IMR-90 (cell line): ENCODE results near the gene NFIA. TPM values are rescaled to one million over a fixed set of nuclear protein-coding genes. Genes with fewer than 3 reads are reported as not detected.

Experiments
- ATAC-seq: fragments of 200-7000 bp; cut with Tn5 transposase; 2 replicates; pipeline ENCODE4 v1.9.1; 2020; ENCODE audit warnings: low read depth, mild to moderate bottlenecking, moderate library complexity
- BruUV-seq: library from RNA; stranded (reverse); fragments of 400-500 nt; replicated peaks from 2 replicates; lab custom pipeline; 2021; lab: Mats Ljungman, UMichigan
- CTCF ChIA-PET: fragments of 300-600 bp; formaldehyde crosslinking; extraction: SDS; loops from one replicate; lab custom pipeline; 2021; ENCODE audit warnings: antibody characterized with exemption; lab: Yijun Ruan, JAX
- POLR2A ChIA-PET: fragments of 300-600 bp; sonication (Branson Sonifier 250); formaldehyde crosslinking; loops from one replicate; lab custom pipeline; 2022; ENCODE audit warnings: antibody characterized with exemption; ENCODE audit not compliant: unreplicated experiment; lab: Charles Lee
- DNase-seq: peaks from one replicate; pipeline ENCODE4 v3.0.0; 2013
- H2AFZ ChIP-seq: replicated peaks from 2 replicates; pipeline ENCODE3; 2013; ENCODE audit warnings: low read length, mild to moderate bottlenecking; ENCODE audit not compliant: poor library complexity
- H2AK5ac ChIP-seq: 2 replicates; pipeline ENCODE4 v1.6.1; 2013; ENCODE audit warnings: low read depth, low read length, inconsistent platforms
- H2AK9ac ChIP-seq: replicated peaks from 2 replicates; pipeline ENCODE3; 2013; ENCODE audit warnings: mild to moderate bottlenecking, low read depth, low read length, moderate library complexity; ENCODE audit not compliant: poor library complexity
- H2BK120ac ChIP-seq: 2 replicates; pipeline ENCODE4 v1.6.1; 2013; ENCODE audit warnings: low read depth, low read length, inconsistent platforms
- H2BK15ac ChIP-seq: 3 replicates; pipeline ENCODE4 v1.6.1; 2013; ENCODE audit warnings: low read depth, low read length, inconsistent platforms
- H2BK20ac ChIP-seq: 2 replicates; pipeline ENCODE4 v1.6.1; 2013; ENCODE audit warnings: low read depth, mild to moderate bottlenecking, inconsistent platforms, low read length, moderate library complexity
- H2BK5ac ChIP-seq: 2 replicates; pipeline ENCODE4 v1.6.1; 2013; ENCODE audit warnings: mild to moderate bottlenecking, low read depth, low read length, inconsistent platforms; ENCODE audit not compliant: poor library complexity, severe bottlenecking
- H3K14ac ChIP-seq: replicated peaks from 2 replicates; pipeline ENCODE4 v1.6.1; 2013; ENCODE audit warnings: low read depth, low read length, inconsistent platforms
- H3K18ac ChIP-seq: 2 replicates; pipeline ENCODE4 v1.6.1; 2013; ENCODE audit warnings: low read depth, low read length, control low read depth
- H3K23ac ChIP-seq: 2 replicates; pipeline ENCODE4 v1.6.1; 2013; ENCODE audit warnings: low read depth, low read length, inconsistent platforms
- H3K27ac ChIP-seq: 2 replicates; pipeline ENCODE4 v1.5.1; 2013; ENCODE audit warnings: mild to moderate bottlenecking, control low read depth, low read length; ENCODE audit not compliant: insufficient read depth
- H3K27me3 ChIP-seq: 2 replicates; pipeline ENCODE4 v1.6.1; 2013; ENCODE audit warnings: low read length; ENCODE audit not compliant: control insufficient read depth, insufficient read depth
- H3K36me3 ChIP-seq: 2 replicates; pipeline ENCODE4 v1.6.1; 2013; ENCODE audit warnings: low read length, mixed read lengths; ENCODE audit not compliant: control insufficient read depth, insufficient read depth
- H3K4ac ChIP-seq: 2 replicates; pipeline ENCODE4 v1.6.1; 2013; ENCODE audit warnings: low read depth, low read length, inconsistent platforms
- H3K4me1 ChIP-seq: 2 replicates; pipeline ENCODE4 v1.6.1; 2013; ENCODE audit warnings: low read length, mixed read lengths; ENCODE audit not compliant: control insufficient read depth, insufficient read depth
- H3K4me2 ChIP-seq: 2 replicates; pipeline ENCODE4 v1.6.1; 2013; ENCODE audit warnings: low read depth, mild to moderate bottlenecking, control low read depth, low read length, moderate library complexity
- H3K4me3 ChIP-seq: 2 replicates; pipeline ENCODE4 v1.5.1; 2013; ENCODE audit warnings: low read depth, mild to moderate bottlenecking, control low read depth, low read length, moderate library complexity; ENCODE audit not compliant: insufficient read depth
- H3K56ac ChIP-seq: 2 replicates; pipeline ENCODE4 v1.6.1; 2013; ENCODE audit warnings: low read length, inconsistent platforms; ENCODE audit not compliant: insufficient read depth; ENCODE audit errors: extremely low read depth
- H3K79me1 ChIP-seq, 2 experiments: 2 replicates each; pipeline ENCODE4 v1.6.1; 2013; ENCODE audit warnings: low read length in 2 of 2, inconsistent platforms in 1 of 2, low read depth in 1 of 2
- H3K9ac ChIP-seq: 2 replicates; pipeline ENCODE4 v1.6.1; 2013; ENCODE audit warnings: low read depth, low read length, control low read depth
- H3K9me1 ChIP-seq: 2 replicates; pipeline ENCODE4 v1.6.1; 2013; ENCODE audit warnings: low read length, inconsistent platforms; ENCODE audit not compliant: insufficient read depth
- H3K9me3 ChIP-seq: 2 replicates; pipeline ENCODE4 v1.6.1; 2013; ENCODE audit warnings: low read length; ENCODE audit not compliant: control insufficient read depth, insufficient read depth
- H4K20me1 ChIP-seq: 2 replicates; pipeline ENCODE4 v1.6.1; 2013; ENCODE audit warnings: low read length, inconsistent platforms; ENCODE audit not compliant: insufficient read depth
- H4K5ac ChIP-seq: 2 replicates; pipeline ENCODE4 v1.6.1; 2013; ENCODE audit warnings: mild to moderate bottlenecking, low read depth, low read length, control low read depth
- H4K8ac ChIP-seq, 2 experiments: 2 replicates each; pipeline ENCODE4 v1.6.1; 2013; ENCODE audit warnings: low read depth in 2 of 2, low read length in 2 of 2, control low read depth in 1 of 2, inconsistent platforms in 1 of 2
- H4K91ac ChIP-seq: 2 replicates; pipeline ENCODE4 v1.6.1; 2013; ENCODE audit warnings: low read depth, low read length, inconsistent platforms; ENCODE audit not compliant: insufficient read depth
- CEBPB ChIP-seq: IDR thresholded peaks from 2 replicates; pipeline ENCODE4 v1.6.1; 2012; ENCODE audit warnings: low read depth, low read length, improper control_type of control experiment
- CHD1 ChIP-seq: IDR thresholded peaks from 2 replicates; pipeline ENCODE4 v1.6.1; 2012; ENCODE audit warnings: low read depth, low read length, improper control_type of control experiment
- FOS ChIP-seq: fragments of 150-350 bp; IDR thresholded peaks from 2 replicates; pipeline ENCODE4 v1.6.1; 2016; ENCODE audit warnings: low read depth, low read length
- MAFK ChIP-seq: IDR thresholded peaks from 2 replicates; pipeline ENCODE4 v1.6.1; 2012; ENCODE audit warnings: low read depth, low read length, improper control_type of control experiment
- MAZ ChIP-seq: IDR thresholded peaks from 2 replicates; pipeline ENCODE4 v1.6.1; 2012; ENCODE audit warnings: low read depth, mild to moderate bottlenecking, low read length, improper control_type of control experiment, moderate library complexity, borderline replicate concordance
- MXI1 ChIP-seq: IDR thresholded peaks from 2 replicates; pipeline ENCODE4 v1.6.1; 2012; ENCODE audit warnings: low read depth, mild to moderate bottlenecking, low read length, moderate library complexity, borderline replicate concordance
- NFE2L2 ChIP-seq: fragments of 150-350 bp; IDR thresholded peaks from 2 replicates; pipeline ENCODE4 v1.6.1; 2016; ENCODE audit warnings: low read depth, mild to moderate bottlenecking, low read length
- POLR2A ChIP-seq: IDR thresholded peaks from 2 replicates; pipeline ENCODE4 v1.6.1; 2012; ENCODE audit warnings: mild to moderate bottlenecking, low read depth, low read length
- RAD21 ChIP-seq: IDR thresholded peaks from 2 replicates; pipeline ENCODE4 v1.6.1; 2012; ENCODE audit warnings: low read length, improper control_type of control experiment
- RFX5 ChIP-seq: IDR thresholded peaks from 2 replicates; pipeline ENCODE4 v1.8.0; 2012; ENCODE audit warnings: low read depth, mild to moderate bottlenecking, low read length, moderate library complexity
- USF2 ChIP-seq: fragments of 150-350 bp; IDR thresholded peaks from 2 replicates; pipeline ENCODE4 v1.6.1; 2017; ENCODE audit warnings: mild to moderate bottlenecking, antibody characterized with exemption, low read length, low read depth
- WGBS, 2 experiments: methylation state at CpG; one replicate each; pipeline versions ENCODE4 v1.1.5 to v1.1.7; 2013; ENCODE audit warnings: missing lambda C conversion rate in 2 of 2; ENCODE audit not compliant: insufficient read length in 1 of 2; ENCODE audit errors: extremely low coverage in 2 of 2; 5-methylcytosine and 5-hydroxymethylcytosine counted together
- dilution Hi-C: fragments of 300-500 bp; cut with HindIII; formaldehyde crosslinking; loops from one replicate; pipeline ENCODE4 v1.14.3; 2018; ENCODE audit warnings: low sequenced_read_pairs; ENCODE audit not compliant: unreplicated experiment
- in situ Hi-C: fragments of 300-500 bp; cut with MboI; formaldehyde crosslinking; loops from 3 replicates; pipeline ENCODE4 v1.14.3; 2019; ENCODE audit warnings: low sequenced_read_pairs, inconsistent platforms, mixed read lengths
- intact Hi-C: fragments of 100-400 bp; cut with micrococcal nuclease; formaldehyde crosslinking; loops from 2 replicates; pipeline ENCODE4 v1.10.0; 2022
- polyA plus RNA-seq, 3 experiments: library from polyadenylated mRNA; depleted of rRNA; stranded (reverse); fragments of >200 nt; gene quantifications; 2 replicates each; pipeline ENCODE4 v1.2.3, GENCODE V29; 2012; ENCODE audit warnings: low replicate concordance in 1 of 3
- total RNA-seq: library from RNA; depleted of rRNA; stranded (reverse); fragments of >200 nt; gene quantifications from 2 replicates; pipeline ENCODE4 v1.2.3, GENCODE V29; 2012

The NFIA gene
- total and polyA plus RNA-seq, 2 of the 4 experiments (the other 2 are of a cell fraction) = 1.6 to 2.2 TPM

GRCh38 chr1:61352845-61353435, 270.6 kb downstream of the NFIA start:
- Histone ChIP-seq H3K56ac (no peak overlapping the region), H3K4me1 (no peaks in the 10 kb centered on the region), H3K14ac (no peak overlapping the region), H3K23ac (no peak overlapping the region), H2AFZ (no peak overlapping the region), H3K36me3 (no peaks in the 10 kb centered on the region), H2AK9ac (no peak overlapping the region), H3K18ac (no peak overlapping the region), H2BK120ac (no peak overlapping the region), H3K27ac (no peak overlapping the region), H3K4ac (no peak overlapping the region), H2BK20ac (no peak overlapping the region), H4K20me1 (no peaks in the 10 kb centered on the region), H3K9ac (no peak overlapping the region), H4K5ac (no peak overlapping the region), H3K9me1 (no peaks in the 10 kb centered on the region), H4K91ac (no peak overlapping the region), H4K8ac (no peak overlapping the region), H2BK5ac (no peak overlapping the region), H3K79me1 (no peaks in the 10 kb centered on the region), H3K9me3 (no peaks in the 10 kb centered on the region), H3K4me3 (no peak overlapping the region), H3K27me3 (no peaks in the 10 kb centered on the region), H3K4me2 (no peak overlapping the region), H2BK15ac (no peak overlapping the region), H2AK5ac (no peak overlapping the region)
- no peak for DNase-seq
- intact Hi-C loops (no loop called here), in situ Hi-C loops (no loop called here), dilution Hi-C loops (no loop called here)
- CTCF ChIA-PET = interaction anchor here (1.1 kb wide), 1 partner anchor 15 kb away, joined by 3 read pairs; no protein-coding TSS in a partner anchor
- TF ChIP-seq NFE2L2 (no peak), MAZ (no peak), MAFK (no peak), CEBPB (no peak), RFX5 (no peak), FOS (no peak), USF2 (no peak), CHD1 (no peak), POLR2A (no peak), MXI1 (no peak), RAD21 (no peak)
- BruUV-seq = no TSS peak
- ATAC-seq = no peak
- POLR2A ChIA-PET = no interaction called here
- WGBS, 2 experiments = no CpG with 5 or more reads among the region's 3 CpGs
